Stimulated activated CD8-positive, alpha-beta memory T cell treated with anti-CD3 and anti-CD28 coated beads, Interleukin-12 subunit alpha, Interleukin-12 subunit beta, amount 100 ng/mL, for 24 hours (primary cell): ENCODE results near the gene TRPM2.

ENCODE experiments used
- DNase-seq: peaks from one replicate; pipeline ENCODE4 v3.0.0-alpha.2; 2020; ENCODE audit errors: extremely low read depth

Gene TRPM2

DNA sequence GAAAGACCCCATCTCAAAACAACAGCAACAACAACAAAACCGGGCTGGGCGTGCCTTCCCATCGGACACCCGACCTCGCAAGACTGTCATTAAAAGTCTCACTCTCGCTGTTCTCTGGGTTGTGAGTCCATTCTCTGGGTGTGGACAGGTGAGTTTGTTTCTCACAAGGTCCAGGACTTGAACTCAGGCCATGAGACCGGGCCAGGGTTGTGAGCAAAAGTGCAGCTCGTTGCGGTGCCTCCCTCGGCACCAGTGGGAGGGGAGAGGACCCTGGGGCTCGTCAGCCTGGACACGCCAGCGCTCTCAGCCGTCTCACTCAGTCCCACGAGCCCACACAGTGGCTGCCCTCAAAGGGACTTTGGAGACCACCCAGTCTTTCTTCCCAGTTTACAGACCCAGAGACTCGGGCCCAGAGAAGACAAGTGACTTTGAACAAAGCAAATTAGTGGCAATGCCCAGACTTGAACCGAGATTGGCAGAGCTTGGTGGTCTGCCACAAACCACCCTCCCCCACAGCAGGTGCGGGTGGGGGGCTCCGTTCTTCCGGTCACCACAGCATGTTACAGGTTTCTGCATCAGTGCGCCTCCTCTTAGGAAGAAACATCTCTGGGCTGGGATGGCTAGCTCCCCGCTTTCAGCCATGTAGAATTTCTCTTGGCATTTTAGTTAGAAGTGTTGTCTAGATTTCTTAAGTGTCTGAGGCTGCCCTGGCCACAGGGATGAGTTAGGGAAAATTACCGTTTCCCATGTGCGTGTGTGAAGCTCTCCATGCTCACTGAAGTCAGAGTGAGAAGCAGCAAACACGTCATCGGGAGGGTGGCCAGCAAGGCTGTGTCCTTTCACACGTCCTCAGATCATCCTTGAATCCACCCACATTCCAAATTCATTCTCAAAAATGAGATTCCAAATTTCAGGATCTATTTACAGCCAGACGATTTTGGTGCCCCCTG lies 130.1 kb downstream of the TRPM2 start:
- no peak for DNase-seq

DNA sequence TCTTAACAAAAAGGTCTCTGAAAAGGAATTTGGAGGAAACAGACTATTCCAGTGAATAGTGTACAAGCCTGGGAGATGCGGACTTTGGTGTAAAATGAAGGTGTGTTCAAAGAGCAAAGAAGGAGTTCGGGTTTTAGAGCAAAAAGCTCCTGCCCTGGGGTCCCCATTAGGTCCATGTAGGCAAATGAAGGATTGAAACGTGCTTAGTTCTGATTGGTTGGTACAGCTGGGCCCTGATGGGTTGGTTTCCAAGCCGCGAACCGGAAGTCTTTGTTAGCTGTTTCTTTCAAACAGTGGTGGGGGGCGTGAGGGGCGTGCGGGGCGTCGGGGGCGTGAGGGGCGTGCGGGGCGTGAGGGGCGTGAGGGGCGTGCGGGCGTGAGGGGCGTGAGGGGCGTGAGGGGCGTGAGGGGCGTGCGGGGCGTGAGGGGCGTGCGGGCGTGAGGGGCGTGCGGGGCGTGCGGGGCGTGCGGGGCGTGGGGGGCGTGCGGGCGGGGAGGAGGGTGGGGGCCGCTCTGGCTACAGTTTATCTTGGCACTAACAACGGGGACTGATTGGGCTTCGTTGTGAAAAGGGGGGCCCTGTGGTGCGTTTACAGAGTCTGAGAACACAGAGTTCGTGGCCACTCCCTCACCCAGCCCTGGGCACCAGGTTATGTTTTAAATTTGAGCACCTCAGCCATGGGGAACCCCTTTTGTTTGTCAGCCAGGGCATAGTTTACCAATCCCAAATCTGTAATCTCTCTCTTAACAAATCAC lies 131.3 kb downstream of the TRPM2 start:
- DNase-seq, result no peak

DNA sequence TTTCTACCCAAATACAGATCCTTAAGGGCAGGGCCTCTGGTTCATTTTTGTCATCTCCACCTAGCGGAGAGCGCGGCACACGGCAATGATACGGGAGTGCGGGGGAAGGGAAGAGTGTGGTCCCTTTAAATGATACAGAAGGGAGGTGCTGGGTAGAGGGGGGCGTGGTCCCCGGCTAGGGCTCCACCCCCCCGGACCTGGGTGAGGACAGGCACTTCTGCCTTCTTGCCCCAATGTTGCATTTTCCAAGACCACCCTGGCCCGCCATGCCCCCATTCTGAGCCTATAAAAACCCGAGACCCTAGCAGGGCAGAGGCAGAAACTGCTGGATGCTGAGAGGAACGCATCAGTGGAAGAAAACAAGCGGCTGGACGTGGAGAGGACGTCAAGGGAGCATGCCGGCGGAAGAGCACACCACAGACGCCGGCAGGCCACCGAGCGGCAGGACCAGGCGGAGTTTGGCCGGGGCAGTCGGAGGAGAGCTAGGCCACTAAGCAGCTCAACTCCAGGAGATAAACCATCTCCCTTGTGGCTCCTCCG lies 131.9 kb downstream of the TRPM2 start:
- DNase-seq, result no peak

DNA sequence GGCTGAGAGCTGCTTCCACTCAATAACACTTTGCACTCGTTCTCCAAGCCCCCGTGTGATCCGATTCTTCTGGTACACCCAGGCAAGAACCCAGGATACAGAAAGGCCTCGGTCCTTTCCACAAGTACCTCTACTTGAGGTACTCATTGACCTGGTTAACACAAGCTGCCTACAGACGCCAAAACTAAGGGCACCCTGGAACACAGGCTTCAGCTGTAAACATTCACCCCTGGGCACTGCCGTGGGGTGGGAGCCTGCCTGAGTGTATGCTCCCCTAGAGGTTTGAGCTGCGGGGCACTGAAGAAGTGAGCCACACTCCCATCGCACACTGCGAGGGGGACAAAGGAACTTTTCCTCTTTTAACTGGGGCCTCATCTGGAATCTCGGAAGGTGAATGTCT lies 132.4 kb downstream of the TRPM2 start:
- no peak for DNase-seq

DNA sequence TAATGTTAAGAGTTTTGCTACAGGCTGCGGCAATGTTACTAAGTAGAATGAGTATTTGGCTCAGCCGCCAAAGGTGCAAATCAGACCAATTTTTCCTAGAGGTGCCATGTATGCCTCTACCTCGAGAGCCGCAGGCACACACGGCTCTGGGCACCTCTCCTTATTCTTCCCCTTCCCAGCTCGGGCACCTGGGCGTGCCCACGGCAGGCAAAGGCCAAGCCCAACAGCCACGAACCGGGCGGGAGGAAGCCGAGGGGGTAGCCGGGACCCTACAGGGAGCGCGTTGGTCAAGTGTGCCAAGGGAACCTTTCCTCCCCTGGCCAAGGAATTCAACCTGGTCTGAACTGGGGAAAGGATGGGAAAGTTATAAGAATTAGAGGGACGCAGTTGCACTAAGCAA lies 132.9 kb downstream of the TRPM2 start:
- no peak for DNase-seq

DNA sequence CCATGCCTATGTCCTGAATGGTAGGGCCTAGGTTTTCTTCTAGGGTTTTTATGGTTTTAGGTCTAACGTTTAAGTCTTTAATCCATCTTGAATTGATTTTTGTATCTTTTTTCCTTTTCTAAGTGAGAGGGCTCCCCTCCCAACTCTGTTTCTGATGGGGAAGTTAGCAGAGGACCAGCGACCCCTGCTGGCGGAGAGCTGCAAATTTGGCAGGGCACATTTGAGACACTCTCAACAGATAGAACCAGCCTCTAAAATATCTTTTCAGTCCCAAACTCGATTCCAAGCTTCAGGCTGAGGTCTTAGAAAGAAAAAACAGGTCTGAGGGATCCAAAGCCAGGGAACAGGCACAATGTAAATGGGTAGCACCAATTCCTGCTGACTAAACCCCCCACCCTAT lies 134.4 kb downstream of the TRPM2 start:
- no peak for DNase-seq

DNA sequence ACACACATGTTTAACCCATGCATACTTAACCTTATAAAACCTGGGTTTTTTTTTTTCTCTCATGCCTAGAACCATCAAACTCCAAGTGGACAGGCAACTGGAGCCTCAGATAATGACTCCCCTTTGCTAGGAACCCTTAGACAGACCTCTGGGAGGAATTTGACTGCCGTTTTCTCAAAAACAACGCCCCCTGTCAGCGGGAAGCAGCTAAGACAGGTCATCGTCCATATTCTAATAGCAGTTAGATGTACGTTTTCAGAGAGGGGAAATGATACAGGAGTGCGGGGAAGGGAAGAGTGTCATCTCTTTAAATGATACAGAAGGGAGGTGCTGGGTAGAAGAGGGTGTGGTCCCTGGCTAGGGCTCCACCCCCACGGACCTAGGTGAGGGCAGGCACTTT lies 136.5 kb downstream of the TRPM2 start:
- no peak for DNase-seq

DNA sequence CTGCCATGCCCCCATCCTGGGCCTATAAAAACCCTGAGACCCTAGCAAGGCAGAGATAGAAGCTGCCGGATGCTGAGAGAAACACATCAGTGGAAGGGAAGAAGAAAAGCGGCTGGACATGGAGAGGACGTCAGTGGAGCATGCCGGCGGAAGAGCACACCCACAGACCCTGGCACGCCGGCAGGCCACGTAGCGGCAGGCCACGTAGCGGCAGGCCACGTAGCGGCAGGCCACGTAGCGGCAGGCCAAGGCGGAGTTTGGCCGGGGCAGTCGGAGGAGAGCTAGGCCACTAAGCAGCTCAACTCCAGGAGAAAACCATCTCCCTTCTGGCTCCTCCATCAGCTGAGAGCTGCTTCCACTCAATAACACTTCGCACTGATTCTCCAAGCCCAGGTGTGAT lies 137.0 kb downstream of the TRPM2 start:
- no peak for DNase-seq

DNA sequence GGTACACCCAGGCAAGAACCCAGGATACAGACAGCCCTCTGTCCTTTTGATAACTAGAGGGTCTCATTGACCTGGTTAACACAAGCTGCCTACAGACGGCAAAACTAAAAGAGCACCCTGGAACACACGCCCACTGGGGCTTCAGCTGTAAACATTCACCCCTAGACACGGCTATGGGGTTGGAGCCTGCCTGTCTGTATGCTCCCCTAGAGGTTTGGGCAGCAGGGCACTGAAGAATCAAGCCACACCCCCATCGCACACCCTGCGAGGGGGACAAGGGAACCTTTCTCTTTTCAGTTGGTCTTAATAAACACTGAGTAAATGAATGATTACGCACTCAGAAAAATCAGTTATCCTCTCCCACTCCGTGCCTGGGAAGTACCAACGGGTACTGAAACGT lies 137.4 kb downstream of the TRPM2 start:
- DNase-seq, result no peak
